Liver (tissue), 3 donors: ENCODE data around the gene P2RX3.
A peak's percentile ranks its signal among the peaks of the same experiment; 100 is the strongest.

Experiments used
- CTCF ChIP-seq: fragments of 150-350 bp; IDR thresholded peaks from 2 replicates; pipeline ENCODE4 v1.5.1; 2017; ENCODE audit warnings: improper control_type of control experiment, low read depth, low read length; ENCODE audit not compliant: missing input control
- EGR1 ChIP-seq, 2 donors: IDR thresholded peaks; 2 replicates each; pipeline ENCODE4 v1.6.1; 2016 to 2018; ENCODE audit warnings: antibody characterized with exemption in 2 of 2, low read depth in 2 of 2
- FOXA2 ChIP-seq: IDR thresholded peaks from 2 replicates; pipeline ENCODE4 v1.6.1; 2016; ENCODE audit warnings: antibody characterized with exemption
- GABPA ChIP-seq, 2 donors: IDR thresholded peaks in 1 of 2; conservative IDR thresholded peaks in 1 of 2; 2 replicates each; pipeline ENCODE4 v1.6.1; 2016; ENCODE audit warnings: antibody characterized with exemption in 2 of 2, mild to moderate bottlenecking in 1 of 2, moderate library complexity in 1 of 2
- HNF4A ChIP-seq, 2 donors: conservative IDR thresholded peaks; 2 replicates each; pipeline ENCODE4 v1.6.1; 2016; ENCODE audit warnings: antibody characterized with exemption in 2 of 2, mild to moderate bottlenecking in 2 of 2
- JUND ChIP-seq, 2 donors: IDR thresholded peaks; 2 replicates each; pipeline ENCODE4 v1.6.1; 2016; ENCODE audit warnings: antibody characterized with exemption in 2 of 2
- YY1 ChIP-seq: IDR thresholded peaks from 2 replicates; pipeline ENCODE4 v1.6.1; 2016; ENCODE audit warnings: antibody characterized with exemption, mild to moderate bottlenecking
- TF ChIP-seq, protein P1 (sequence below): IDR thresholded peaks from 2 replicates; pipeline ENCODE4 v1.6.1; 2016; ENCODE audit warnings: antibody characterized with exemption
- donor health status: healthy.
- donor health status: healthy.

- TF ChIP-seq FOXA2 (no peak), GABPA (IDR thresholded peaks at IDR 0.05 in 1 of 2, conservative IDR thresholded peaks at IDR 0.05 in 1 of 2) (peak in 1 of 2 donors; percentile 54), CTCF (no peak), HNF4A (conservative IDR thresholded peaks at IDR 0.05) (peak; percentile 21 to 41), JUND (IDR thresholded peaks at IDR 0.05) (peak; percentile 62 to 75), YY1 (peak; percentile 55), EGR1 (IDR thresholded peaks at IDR 0.05; ENCODE audit: low read depth in 2 of 2) (peak; percentile 15 to 36)
- TF ChIP-seq, protein P1, sequence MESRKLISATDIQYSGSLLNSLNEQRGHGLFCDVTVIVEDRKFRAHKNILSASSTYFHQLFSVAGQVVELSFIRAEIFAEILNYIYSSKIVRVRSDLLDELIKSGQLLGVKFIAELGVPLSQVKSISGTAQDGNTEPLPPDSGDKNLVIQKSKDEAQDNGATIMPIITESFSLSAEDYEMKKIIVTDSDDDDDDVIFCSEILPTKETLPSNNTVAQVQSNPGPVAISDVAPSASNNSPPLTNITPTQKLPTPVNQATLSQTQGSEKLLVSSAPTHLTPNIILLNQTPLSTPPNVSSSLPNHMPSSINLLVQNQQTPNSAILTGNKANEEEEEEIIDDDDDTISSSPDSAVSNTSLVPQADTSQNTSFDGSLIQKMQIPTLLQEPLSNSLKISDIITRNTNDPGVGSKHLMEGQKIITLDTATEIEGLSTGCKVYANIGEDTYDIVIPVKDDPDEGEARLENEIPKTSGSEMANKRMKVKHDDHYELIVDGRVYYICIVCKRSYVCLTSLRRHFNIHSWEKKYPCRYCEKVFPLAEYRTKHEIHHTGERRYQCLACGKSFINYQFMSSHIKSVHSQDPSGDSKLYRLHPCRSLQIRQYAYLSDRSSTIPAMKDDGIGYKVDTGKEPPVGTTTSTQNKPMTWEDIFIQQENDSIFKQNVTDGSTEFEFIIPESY = no peak
These were observed 15.6 kb upstream of the P2RX3 start for GRCh38 chr11:57322256-57323166.
